H9 (cell line): Measurements from ENCODE around the gene RAB27A. TPM values are rescaled to one million over a fixed set of nuclear protein-coding genes. Genes with fewer than 3 reads are reported as not detected.

ENCODE experiments used
- DNase-seq: peaks from one replicate; pipeline ENCODE4 v3.0.0-alpha.2; 2017
- H2AFZ ChIP-seq: one replicate; pipeline ENCODE4 v1.6.1; 2013; ENCODE audit warnings: mild to moderate bottlenecking, low read length, control low read depth, moderate library complexity
- H2AK5ac ChIP-seq: 2 replicates; pipeline ENCODE4 v1.6.1; 2013; ENCODE audit warnings: low read length, control low read depth, mixed read lengths; ENCODE audit not compliant: insufficient read length
- H2BK120ac ChIP-seq: one replicate; pipeline ENCODE4 v1.6.1; 2013; ENCODE audit warnings: low read depth, mild to moderate bottlenecking, low read length, control low read depth, inconsistent platforms; ENCODE audit not compliant: poor library complexity, severe bottlenecking
- H2BK12ac ChIP-seq: 2 replicates; pipeline ENCODE4 v1.6.1; 2013; ENCODE audit warnings: low read length, control low read depth, mixed read lengths, low read depth; ENCODE audit not compliant: insufficient read length
- H2BK15ac ChIP-seq: 2 replicates; pipeline ENCODE4 v1.6.1; 2013; ENCODE audit warnings: low read depth, low read length, control low read depth
- H2BK20ac ChIP-seq: one replicate; pipeline ENCODE4 v1.6.1; 2013; ENCODE audit warnings: low read depth, mild to moderate bottlenecking, low read length, control low read depth, inconsistent platforms; ENCODE audit not compliant: poor library complexity, severe bottlenecking
- H2BK5ac ChIP-seq: 2 replicates; pipeline ENCODE4 v1.6.1; 2013; ENCODE audit warnings: low read length, control low read depth, mixed read lengths; ENCODE audit not compliant: insufficient read length
- H3K14ac ChIP-seq: 2 replicates; pipeline ENCODE4 v1.6.1; 2013; ENCODE audit warnings: low read length, control low read depth; ENCODE audit not compliant: insufficient read depth
- H3K18ac ChIP-seq: 2 replicates; pipeline ENCODE4 v1.6.1; 2013; ENCODE audit warnings: low read depth, mild to moderate bottlenecking, mixed read lengths, low read length, control low read depth; ENCODE audit not compliant: insufficient read length
- H3K23ac ChIP-seq: 2 replicates; pipeline ENCODE4 v1.6.1; 2013; ENCODE audit warnings: low read length, control low read depth, mixed read lengths, low read depth; ENCODE audit not compliant: insufficient read length
- H3K23me2 ChIP-seq: 2 replicates; pipeline ENCODE4 v1.6.1; 2013; ENCODE audit warnings: low read depth, mild to moderate bottlenecking, mixed read lengths, low read length, control low read depth; ENCODE audit not compliant: insufficient read length, poor library complexity, severe bottlenecking
- H3K27ac ChIP-seq: 2 replicates; pipeline ENCODE4 v1.5.1; 2013; ENCODE audit warnings: low read length, control low read depth, mixed read lengths, low read depth; ENCODE audit not compliant: insufficient read length
- H3K27me3 ChIP-seq: 2 replicates; pipeline ENCODE4 v1.6.1; 2013; ENCODE audit warnings: low read length, control low read depth, inconsistent platforms; ENCODE audit not compliant: insufficient read depth
- H3K4ac ChIP-seq: 2 replicates; pipeline ENCODE4 v1.6.1; 2013; ENCODE audit warnings: low read depth, mild to moderate bottlenecking, control low read depth, inconsistent platforms, low read length, moderate library complexity
- H3K4me1 ChIP-seq: 2 replicates; pipeline ENCODE4 v1.6.1; 2013; ENCODE audit warnings: low read length, control low read depth, inconsistent platforms; ENCODE audit not compliant: insufficient read depth
- H3K4me2 ChIP-seq: 2 replicates; pipeline ENCODE4 v1.6.1; 2013; ENCODE audit warnings: low read length, control low read depth, mixed read lengths; ENCODE audit not compliant: insufficient read length, insufficient read depth
- H3K56ac ChIP-seq: 2 replicates; pipeline ENCODE4 v1.6.1; 2013; ENCODE audit warnings: low read depth, mild to moderate bottlenecking, mixed read lengths, low read length, control low read depth; ENCODE audit not compliant: insufficient read length
- H3K79me1 ChIP-seq: 2 replicates; pipeline ENCODE4 v1.6.1; 2013; ENCODE audit warnings: low read depth, mild to moderate bottlenecking, moderate library complexity, low read length, control low read depth, inconsistent platforms; ENCODE audit not compliant: insufficient read depth, poor library complexity, severe bottlenecking
- H3K79me2 ChIP-seq: 2 replicates; pipeline ENCODE4 v1.6.1; 2013; ENCODE audit warnings: low read length, control low read depth, inconsistent platforms; ENCODE audit not compliant: insufficient read depth
- H3K9ac ChIP-seq: 2 replicates; pipeline ENCODE4 v1.6.1; 2013; ENCODE audit warnings: low read length, control low read depth, mixed read lengths; ENCODE audit not compliant: insufficient read length; ENCODE audit errors: extremely low read depth
- H3K9me3 ChIP-seq: one replicate; pipeline ENCODE4 v1.6.1; 2013; ENCODE audit warnings: low read depth, low read length, inconsistent platforms; ENCODE audit not compliant: control insufficient read depth
- H3T11ph ChIP-seq: one replicate; pipeline ENCODE4 v1.6.1; 2013; ENCODE audit warnings: mild to moderate bottlenecking, low read length, control low read depth, inconsistent platforms
- H4K20me1 ChIP-seq: one replicate; pipeline ENCODE4 v1.6.1; 2013; ENCODE audit not compliant: control insufficient read depth, insufficient read length, insufficient read depth
- H4K5ac ChIP-seq: 2 replicates; pipeline ENCODE4 v1.6.1; 2013; ENCODE audit warnings: low read depth, mild to moderate bottlenecking, mixed read lengths, low read length, control low read depth; ENCODE audit not compliant: insufficient read length
- H4K8ac ChIP-seq: replicated peaks from 2 replicates; pipeline ENCODE4 v1.6.1; 2013; ENCODE audit warnings: low read length, control low read depth, mixed read lengths, low read depth; ENCODE audit not compliant: insufficient read length
- H4K91ac ChIP-seq: 2 replicates; pipeline ENCODE4 v1.6.1; 2013; ENCODE audit warnings: low read depth, mild to moderate bottlenecking, moderate library complexity, mixed read lengths, low read length, control low read depth; ENCODE audit not compliant: insufficient read length
- H3K27ac Mint-ChIP-seq, 3 experiments: 2 replicates in 2 of 3; 3 replicates in 1 of 3; pipeline ENCODE4 v1.8.0; 2020 to 2021; ENCODE audit warnings: mixed read lengths in 3 of 3, mild to moderate bottlenecking in 1 of 3, moderate library complexity in 1 of 3
- H3K27me3 Mint-ChIP-seq: 2 replicates; pipeline ENCODE4 v1.8.0; 2021; ENCODE audit warnings: low read depth, mild to moderate bottlenecking, moderate library complexity, mixed read lengths
- H3K36me3 Mint-ChIP-seq, 3 experiments: 2 replicates in 2 of 3; 3 replicates in 1 of 3; pipeline ENCODE4 v1.8.0; 2020 to 2021; ENCODE audit warnings: low read depth in 3 of 3, mixed read lengths in 3 of 3; ENCODE audit not compliant: insufficient read depth in 1 of 3
- H3K4me1 Mint-ChIP-seq, 2 experiments: 2 replicates each; pipeline ENCODE4 v1.8.0; 2020; ENCODE audit warnings: mixed read lengths in 2 of 2
- H3K4me3 Mint-ChIP-seq, 2 experiments: 2 replicates in 1 of 2; 3 replicates in 1 of 2; pipeline ENCODE4 v1.8.0; 2020 to 2021; ENCODE audit warnings: mild to moderate bottlenecking in 2 of 2, mixed read lengths in 2 of 2, moderate library complexity in 1 of 2
- H3K9me3 Mint-ChIP-seq, 2 experiments: 2 replicates in 1 of 2; 3 replicates in 1 of 2; pipeline ENCODE4 v1.8.0; 2020; ENCODE audit warnings: mild to moderate bottlenecking in 2 of 2, mixed read lengths in 2 of 2, moderate library complexity in 1 of 2
- CTCF ChIP-seq: fragments of 200-600 bp; sonication (generic); conservative IDR thresholded peaks from 3 replicates; pipeline ENCODE4 v1.8.0; 2021; ENCODE audit warnings: antibody characterized with exemption, mild to moderate bottlenecking
- WGBS: extraction: QIAGEN DNeasy Blood & Tissue Kit; methylation state at CpG from one replicate; pipeline ENCODE4 v1.1.7; 2013; ENCODE audit warnings: missing lambda C conversion rate, low lambda C conversion rate, mixed read lengths; ENCODE audit not compliant: insufficient read length; ENCODE audit errors: extremely low coverage; 5-methylcytosine and 5-hydroxymethylcytosine counted together
- total RNA-seq: library from RNA; stranded (reverse); gene quantifications from 2 replicates; pipeline ENCODE4 v1.2.1, GENCODE V29; 2021

RAB27A gene
- total RNA-seq, 1 experiment from 2014 or later = 6.8 TPM

DNA sequence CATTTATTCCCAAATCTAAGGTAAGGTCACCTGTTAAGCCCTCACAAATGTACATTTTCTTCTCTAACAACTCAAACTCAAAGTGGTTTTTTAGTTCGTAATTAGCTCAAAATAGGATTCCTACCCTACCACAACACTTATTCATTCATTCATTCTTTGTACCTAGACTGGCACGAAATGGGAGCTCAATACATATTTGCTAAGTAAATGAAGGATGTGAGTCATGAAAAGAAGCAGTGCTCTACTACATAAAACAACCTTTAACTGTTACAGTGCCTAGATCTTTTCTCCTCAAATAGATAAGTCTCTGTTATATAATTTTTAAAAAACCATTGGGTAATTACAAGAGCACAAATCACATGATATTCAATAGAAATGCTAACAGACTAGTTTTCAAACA lies 105.9 kb downstream of the RAB27A start:
- H3K27me3 ChIP-seq = no peaks in the 10 kb centered on the region
- H3K4me3 Mint-ChIP-seq = no peak overlapping the region
- no peak overlapping the region for H3K23ac ChIP-seq
- H3K4me1 Mint-ChIP-seq = peaks cover 6 to 7% of the 10 kb centered on the region in 2 experiments; a peak in 2 of 4 replicates
- no peaks in the 10 kb centered on the region for H3K9me3 ChIP-seq
- H3K9me3 Mint-ChIP-seq = no peaks in the 10 kb centered on the region
- no peak for DNase-seq
- no peak overlapping the region for H3T11ph ChIP-seq
- peaks cover 40 to 79% (median 68%) of the 10 kb centered on the region in 3 experiments; a peak in 6 of 7 replicates for H3K36me3 Mint-ChIP-seq
- no peak overlapping the region for H4K8ac ChIP-seq
- H3K27ac Mint-ChIP-seq = no peak overlapping the region
- H3K79me2 ChIP-seq = peaks cover 2% of the 10 kb centered on the region; the same call in 1 of the 2 replicates
- no peak overlapping the region for H3K18ac ChIP-seq
- H3K9ac ChIP-seq = no peak overlapping the region
- H3K27ac ChIP-seq = no peak overlapping the region
- H3K79me1 ChIP-seq = no peaks in the 10 kb centered on the region
- no peak overlapping the region for H3K56ac ChIP-seq
- H2BK5ac ChIP-seq = no peak overlapping the region
- no peak overlapping the region for H3K4ac ChIP-seq
- H3K14ac ChIP-seq = no peak overlapping the region
- H2AK5ac ChIP-seq = no peak overlapping the region
- no peaks in the 10 kb centered on the region for H4K20me1 ChIP-seq
- no peak overlapping the region for H2AFZ ChIP-seq
- no peaks in the 10 kb centered on the region for H3K23me2 ChIP-seq
- H3K27me3 Mint-ChIP-seq = no peaks in the 10 kb centered on the region
- no peak overlapping the region for H2BK20ac ChIP-seq
- H2BK120ac ChIP-seq = no peak overlapping the region
- TF ChIP-seq CTCF = no peak
- H2BK15ac ChIP-seq = no peak overlapping the region
- no peaks in the 10 kb centered on the region for H3K4me1 ChIP-seq
- H2BK12ac ChIP-seq = no peak overlapping the region
- H3K4me2 ChIP-seq = no peak overlapping the region
- H4K5ac ChIP-seq = no peak overlapping the region
- WGBS = no CpG with 5 or more reads among the region's 2 CpGs
- no peak overlapping the region for H4K91ac ChIP-seq
